BLaER1 (cell line): ENCODE results near the gene ZFPM1.
"Not testable (repeated sequence)": the region's sequence is repeated elsewhere in the genome, so short reads cannot be mapped to it uniquely, and the experiment has no call there.

Experiments
- H3K27ac ChIP-seq: shearing (Covaris generic); formaldehyde crosslinking; 2 replicates; pipeline ENCODE4 v1.8.1; 2022
- H3K27me3 ChIP-seq: shearing (Covaris generic); formaldehyde crosslinking; 2 replicates; pipeline ENCODE4 v1.8.1; 2022
- H3K36me3 ChIP-seq: shearing (Covaris generic); formaldehyde crosslinking; 2 replicates; pipeline ENCODE4 v1.8.1; 2022
- H3K4me1 ChIP-seq: shearing (Covaris generic); formaldehyde crosslinking; 2 replicates; pipeline ENCODE4 v1.8.1; 2022
- H3K4me2 ChIP-seq: shearing (Covaris generic); formaldehyde crosslinking; 2 replicates; pipeline ENCODE4 v1.8.1; 2022
- H3K4me3 ChIP-seq: shearing (Covaris generic); formaldehyde crosslinking; 2 replicates; pipeline ENCODE4 v1.8.1; 2022
- H3K9ac ChIP-seq: shearing (Covaris generic); formaldehyde crosslinking; 2 replicates; pipeline ENCODE4 v1.8.1; 2022
- H3K9me3 ChIP-seq: shearing (Covaris generic); formaldehyde crosslinking; 2 replicates; pipeline ENCODE4 v1.8.1; 2022
- H4K20me1 ChIP-seq: shearing (Covaris generic); formaldehyde crosslinking; 2 replicates; pipeline ENCODE4 v1.8.1; 2022
- Cebpa-rat ChIP-seq: shearing (Covaris generic); IDR thresholded peaks from 2 replicates; pipeline ENCODE4 v1.8.1; 2022

Gene ZFPM1

GRCh38 chr16:88463411-88463810, 10.3 kb downstream of the ZFPM1 start:
- Histone ChIP-seq H3K4me2 (peak overlapping the region; percentile 78), H3K27me3 (no peaks in the 10 kb centered on the region), H3K4me3 (no peak overlapping the region), H3K27ac (peak overlapping the region; percentile 59), H3K4me1 (peaks cover 94% of the 10 kb centered on the region), H3K9ac (peak overlapping the region; percentile 27; the same call in 1 of the 2 replicates), H3K9me3 (no peaks in the 10 kb centered on the region), H3K36me3 (no peaks in the 10 kb centered on the region; the same call in 1 of the 2 replicates), H4K20me1 (peaks cover 89% of the 10 kb centered on the region)
- no peak for TF ChIP-seq Cebpa-rat

- Histone ChIP-seq H3K4me3 (no peak overlapping the region), H3K4me2 (peak overlapping the region; percentile 80), H4K20me1 (peaks cover 92% of the 10 kb centered on the region), H3K9ac (peak overlapping the region; percentile 55; the same call in 1 of the 2 replicates), H3K27ac (peak overlapping the region; percentile 66), H3K4me1 (peaks cover 96% of the 10 kb centered on the region), H3K36me3 (no peaks in the 10 kb centered on the region; the same call in 1 of the 2 replicates), H3K27me3 (no peaks in the 10 kb centered on the region), H3K9me3 (no peaks in the 10 kb centered on the region)
- TF ChIP-seq Cebpa-rat: no peak
Measured at GRCh38 chr16:88464447-88465318, 11.6 kb downstream of the ZFPM1 start.

- peak overlapping the region; percentile 80 for H3K4me2 ChIP-seq
- H3K27me3 ChIP-seq: no peaks in the 10 kb centered on the region
- H3K4me3 ChIP-seq: no peak overlapping the region; the same call in 1 of the 2 replicates
- H3K4me1 ChIP-seq: peaks cover 94% of the 10 kb centered on the region
- peaks cover 91% of the 10 kb centered on the region for H4K20me1 ChIP-seq
- peak overlapping the region; percentile 55; the same call in 1 of the 2 replicates for H3K9ac ChIP-seq
- TF ChIP-seq Cebpa-rat: no peak
- no peaks in the 10 kb centered on the region; the same call in 1 of the 2 replicates for H3K36me3 ChIP-seq
- no peaks in the 10 kb centered on the region for H3K9me3 ChIP-seq
- H3K27ac ChIP-seq: peak overlapping the region; percentile 66
Measured at GRCh38 chr16:88465387-88465983, 12.4 kb downstream of the ZFPM1 start.

DNA sequence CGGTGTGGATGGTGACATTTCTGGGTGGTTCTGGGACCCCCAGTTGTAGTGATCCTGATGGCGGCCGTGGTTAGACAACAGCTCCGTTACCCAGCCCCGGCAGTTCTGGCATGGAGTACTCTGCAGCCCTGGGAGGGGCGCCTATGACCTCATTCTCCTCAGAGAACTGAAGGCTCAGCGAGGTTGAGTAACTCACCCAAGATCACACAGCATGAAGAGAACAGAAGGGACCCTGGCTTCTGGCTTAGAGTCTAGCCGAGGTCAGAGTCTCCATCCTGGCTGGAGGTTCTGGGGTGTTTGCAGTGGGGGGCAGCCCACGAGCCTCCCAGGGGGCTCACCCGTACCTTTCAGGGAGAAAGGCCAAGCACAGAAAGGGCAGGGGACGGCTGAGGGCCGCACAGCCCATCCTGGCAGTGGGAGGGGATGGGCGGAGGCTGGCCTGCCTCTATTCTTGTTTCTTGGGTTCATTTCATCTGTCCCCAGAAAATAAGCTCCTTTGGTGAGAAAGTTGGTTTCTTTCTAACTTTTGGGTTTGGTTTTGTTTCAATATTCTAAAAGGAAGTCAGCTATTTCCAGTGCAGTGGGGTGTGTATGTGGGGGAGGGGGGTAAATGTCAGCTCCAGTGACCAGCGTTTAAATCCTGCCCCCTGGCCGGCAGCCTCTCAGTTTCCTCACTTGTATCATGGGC, 13.2 kb downstream of the ZFPM1 start:
- Histone ChIP-seq H3K36me3 (no peaks in the 10 kb centered on the region; the same call in 1 of the 2 replicates), H3K4me2 (peak overlapping the region; percentile 80), H3K27ac (peak overlapping the region; percentile 66), H3K4me1 (peaks cover 97% of the 10 kb centered on the region), H3K9me3 (no peaks in the 10 kb centered on the region), H4K20me1 (peaks cover 95% of the 10 kb centered on the region), H3K9ac (peak overlapping the region; percentile 55; the same call in 1 of the 2 replicates), H3K4me3 (no peak overlapping the region; the same call in 1 of the 2 replicates), H3K27me3 (no peaks in the 10 kb centered on the region)
- TF ChIP-seq Cebpa-rat: no peak

DNA sequence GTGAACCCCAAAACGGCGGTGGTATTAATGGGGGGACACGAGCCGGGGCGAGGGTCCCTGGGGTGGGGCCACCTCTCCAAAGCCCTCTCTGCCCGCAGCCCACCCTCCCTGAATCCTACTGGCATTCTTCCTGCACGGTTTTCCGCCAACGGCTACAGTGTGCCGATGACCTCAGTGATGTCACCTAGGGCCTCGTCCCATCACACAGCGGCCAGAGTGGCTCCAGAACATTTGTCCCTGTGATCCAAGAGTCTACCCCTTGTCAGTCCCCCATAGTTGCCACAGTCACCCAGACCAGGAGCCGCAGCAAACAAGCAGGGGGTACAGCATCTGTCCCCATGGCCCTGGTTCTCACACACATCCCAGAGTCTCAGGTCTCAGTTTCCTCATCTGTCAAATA, 13.9 kb downstream of the ZFPM1 start:
- H3K36me3 ChIP-seq: no peaks in the 10 kb centered on the region
- H3K4me2 ChIP-seq: peak overlapping the region; percentile 80
- peaks cover 95% of the 10 kb centered on the region for H4K20me1 ChIP-seq
- H3K4me3 ChIP-seq: no peak overlapping the region
- peaks cover 97% of the 10 kb centered on the region for H3K4me1 ChIP-seq
- peak overlapping the region; percentile 38; the same call in 1 of the 2 replicates for H3K27ac ChIP-seq
- no peak for TF ChIP-seq Cebpa-rat
- no peaks in the 10 kb centered on the region for H3K9me3 ChIP-seq
- no peaks in the 10 kb centered on the region for H3K27me3 ChIP-seq
- peak overlapping the region; percentile 55 for H3K9ac ChIP-seq

DNA sequence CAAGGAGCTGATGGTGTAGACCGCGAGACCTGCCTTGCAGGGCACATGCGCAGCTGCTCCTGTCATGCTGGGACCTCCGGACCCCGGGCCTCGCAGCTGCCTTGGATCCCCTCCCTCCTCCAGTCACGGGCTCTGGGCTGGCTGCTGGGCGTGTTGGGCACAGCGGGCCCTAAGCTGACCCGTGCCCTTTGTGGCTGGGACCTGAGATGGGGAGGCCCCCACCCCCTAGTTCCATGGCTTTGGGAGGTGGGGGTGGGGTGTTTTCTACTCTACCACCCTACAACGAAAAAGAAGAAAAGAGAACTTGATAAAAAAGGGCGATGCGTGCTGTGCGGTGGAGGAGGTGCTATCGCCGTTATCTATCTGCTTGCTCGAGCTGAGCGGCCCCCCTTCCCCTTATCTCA, 14.5 kb downstream of the ZFPM1 start:
- Histone ChIP-seq H3K4me1 (peaks cover 97% of the 10 kb centered on the region), H3K27me3 (no peaks in the 10 kb centered on the region), H4K20me1 (peaks cover 91% of the 10 kb centered on the region), H3K36me3 (no peaks in the 10 kb centered on the region), H3K9ac (peak overlapping the region; percentile 8; the same call in 1 of the 2 replicates), H3K4me2 (peak overlapping the region; percentile 80), H3K4me3 (no peak overlapping the region), H3K27ac (peak overlapping the region; percentile 38; the same call in 1 of the 2 replicates), H3K9me3 (no peaks in the 10 kb centered on the region)
- TF ChIP-seq Cebpa-rat: no peak

- Histone ChIP-seq H3K27me3 (no peaks in the 10 kb centered on the region), H4K20me1 (peaks cover 84% of the 10 kb centered on the region), H3K27ac (0 out of 2 replicates have a peak overlapping the region, but pooled peaks have one; percentile 6), H3K9ac (no peak overlapping the region), H3K4me1 (peaks cover 97% of the 10 kb centered on the region), H3K4me3 (no peak overlapping the region), H3K4me2 (peak overlapping the region; percentile 62), H3K36me3 (no peaks in the 10 kb centered on the region), H3K9me3 (no peaks in the 10 kb centered on the region)
- no peak for TF ChIP-seq Cebpa-rat
Measured at GRCh38 chr16:88468275-88469129, 15.4 kb downstream of the ZFPM1 start.

DNA sequence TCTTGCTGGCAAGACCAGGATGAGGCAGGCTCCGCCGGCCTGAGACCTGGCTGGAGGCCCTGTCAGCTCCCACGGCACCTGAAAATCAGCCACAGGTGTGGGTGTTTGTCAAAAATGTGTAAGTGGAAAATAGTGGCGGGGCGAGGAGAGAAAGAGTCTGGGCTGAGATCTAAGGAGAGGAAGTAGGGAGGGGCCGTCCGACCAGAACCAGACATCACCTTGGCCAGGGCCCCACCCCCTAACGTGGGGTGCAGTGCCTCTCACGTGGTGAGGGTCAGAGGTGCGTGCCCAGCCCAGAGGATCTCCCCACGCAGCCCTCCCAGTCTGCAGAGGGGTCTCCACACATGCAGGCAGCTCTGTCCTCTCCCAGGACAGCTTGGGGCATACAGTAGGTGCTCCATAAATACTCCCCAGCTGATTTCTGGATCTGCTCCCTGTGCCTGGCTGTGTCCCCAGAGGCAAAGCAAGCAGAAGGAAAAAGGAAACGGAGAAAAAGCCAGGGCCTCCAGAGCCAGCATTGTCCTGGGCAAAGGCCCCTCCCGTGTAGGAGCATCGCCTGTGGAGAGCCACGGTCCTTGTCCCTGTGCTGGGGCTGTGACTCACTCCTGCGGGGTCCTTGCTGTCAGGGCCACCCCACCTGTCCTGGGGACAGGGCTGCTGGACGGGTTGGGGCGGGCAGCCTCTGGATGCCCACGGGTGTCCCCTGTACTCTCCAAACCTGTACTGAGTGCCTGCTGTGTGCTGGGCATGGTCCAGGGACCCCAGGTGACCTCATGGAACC, 16.7 kb downstream of the ZFPM1 start:
- Histone ChIP-seq H3K27me3 (no peaks in the 10 kb centered on the region), H3K27ac (peak overlapping the region; percentile 44; the same call in 1 of the 2 replicates), H3K4me2 (peak overlapping the region; percentile 62), H3K9ac (no peak overlapping the region), H3K4me3 (no peak overlapping the region), H3K9me3 (no peaks in the 10 kb centered on the region), H3K36me3 (0 out of 2 replicates have a peak, but pooled peaks cover 3% of the 10 kb centered on the region), H3K4me1 (peaks cover 97% of the 10 kb centered on the region), H4K20me1 (peaks cover 73% of the 10 kb centered on the region)
- TF ChIP-seq Cebpa-rat: no peak

GRCh38 chr16:88470396-88470680, 17.3 kb downstream of the ZFPM1 start:
- not testable (repeated sequence) for H3K36me3 ChIP-seq, H3K9me3 ChIP-seq, H3K9ac ChIP-seq, H3K4me3 ChIP-seq, H3K27me3 ChIP-seq
- Histone ChIP-seq H3K4me1 (peaks cover 97% of the 10 kb centered on the region), H4K20me1 (peaks cover 69% of the 10 kb centered on the region), H3K27ac (peak overlapping the region; percentile 44; the same call in 1 of the 2 replicates), H3K4me2 (0 out of 2 replicates have a peak overlapping the region, but pooled peaks have one; percentile 62)

DNA sequence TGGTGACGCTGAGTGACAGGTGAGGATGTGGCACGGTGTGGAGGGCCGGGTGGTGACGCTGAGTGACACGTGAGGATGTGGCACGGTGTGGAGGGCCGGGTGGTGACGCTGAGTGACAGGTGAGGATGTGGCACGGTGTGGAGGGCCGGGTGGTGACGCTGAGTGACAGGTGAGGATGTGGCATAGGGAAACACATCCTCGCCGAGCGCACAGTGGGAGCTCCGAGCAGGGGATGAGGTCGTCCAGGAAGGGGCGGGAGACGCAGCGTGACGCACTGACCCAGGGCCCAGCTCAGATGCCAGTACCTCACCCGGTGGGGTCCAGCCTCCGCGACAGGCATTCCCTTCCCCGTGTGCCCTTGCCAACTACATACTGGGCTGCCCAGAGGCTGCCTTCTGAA, 17.6 kb downstream of the ZFPM1 start:
- Histone ChIP-seq H3K27ac (peak overlapping the region; percentile 87; the same call in 1 of the 2 replicates), H4K20me1 (peaks cover 65% of the 10 kb centered on the region), H3K4me2 (peak overlapping the region; percentile 98), H3K9ac (0 out of 2 replicates have a peak overlapping the region, but pooled peaks have one; percentile 76), H3K4me1 (peaks cover 97% of the 10 kb centered on the region)
- H3K36me3 ChIP-seq, H3K4me3 ChIP-seq, H3K27me3 ChIP-seq, H3K9me3 ChIP-seq: not testable (repeated sequence)
